DND-41 (cell line): ENCODE measurements around the gene PLD6.

Experiments used
- EZH2 ChIP-seq: IDR thresholded peaks from 3 replicates; pipeline ENCODE4 v1.6.1; 2012; ENCODE audit warnings: borderline replicate concordance, low read depth, mild to moderate bottlenecking, moderate library complexity, low read length, inconsistent platforms; ENCODE audit not compliant: severe bottlenecking
- TF ChIP-seq, protein P1 (sequence below): IDR thresholded peaks from 2 replicates; pipeline ENCODE4 v1.5.1; 2012; ENCODE audit warnings: borderline replicate concordance, low read length, moderate library complexity, mild to moderate bottlenecking; ENCODE audit not compliant: poor library complexity, severe bottlenecking; ENCODE audit errors: extremely low read depth

DNA sequence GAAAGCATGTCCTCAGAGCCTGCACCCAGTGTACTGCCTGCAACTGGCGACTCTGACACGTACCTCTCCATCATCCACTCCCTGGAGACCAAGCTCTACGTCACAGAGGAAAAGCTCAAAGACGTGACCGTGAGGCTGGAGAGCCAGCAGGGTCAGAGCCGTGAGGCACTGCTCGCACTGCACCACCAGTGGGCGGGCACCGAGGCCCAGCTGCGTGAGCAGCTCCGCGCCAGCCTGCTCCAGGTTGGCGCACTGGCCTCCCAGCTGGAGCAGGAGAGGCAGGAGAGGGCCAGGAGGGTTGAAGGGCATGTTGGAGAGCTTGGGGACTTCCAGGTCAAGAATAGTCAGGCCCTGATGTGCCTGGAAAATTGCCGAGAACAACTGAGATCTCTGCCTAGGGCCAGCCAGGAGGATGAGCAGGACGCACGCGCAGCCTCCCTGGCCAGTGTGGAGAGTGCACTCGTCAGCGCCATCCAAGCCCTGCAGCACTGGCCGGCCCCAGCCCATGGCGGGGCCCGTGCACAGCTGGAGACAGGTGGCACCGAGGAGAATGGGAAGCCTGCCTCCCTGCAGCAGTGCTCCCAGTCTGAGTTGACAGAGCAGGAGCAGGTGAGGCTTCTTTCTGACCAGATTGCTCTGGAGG is 40.3 kb downstream of the PLD6 start:
- TF ChIP-seq, protein P1, sequence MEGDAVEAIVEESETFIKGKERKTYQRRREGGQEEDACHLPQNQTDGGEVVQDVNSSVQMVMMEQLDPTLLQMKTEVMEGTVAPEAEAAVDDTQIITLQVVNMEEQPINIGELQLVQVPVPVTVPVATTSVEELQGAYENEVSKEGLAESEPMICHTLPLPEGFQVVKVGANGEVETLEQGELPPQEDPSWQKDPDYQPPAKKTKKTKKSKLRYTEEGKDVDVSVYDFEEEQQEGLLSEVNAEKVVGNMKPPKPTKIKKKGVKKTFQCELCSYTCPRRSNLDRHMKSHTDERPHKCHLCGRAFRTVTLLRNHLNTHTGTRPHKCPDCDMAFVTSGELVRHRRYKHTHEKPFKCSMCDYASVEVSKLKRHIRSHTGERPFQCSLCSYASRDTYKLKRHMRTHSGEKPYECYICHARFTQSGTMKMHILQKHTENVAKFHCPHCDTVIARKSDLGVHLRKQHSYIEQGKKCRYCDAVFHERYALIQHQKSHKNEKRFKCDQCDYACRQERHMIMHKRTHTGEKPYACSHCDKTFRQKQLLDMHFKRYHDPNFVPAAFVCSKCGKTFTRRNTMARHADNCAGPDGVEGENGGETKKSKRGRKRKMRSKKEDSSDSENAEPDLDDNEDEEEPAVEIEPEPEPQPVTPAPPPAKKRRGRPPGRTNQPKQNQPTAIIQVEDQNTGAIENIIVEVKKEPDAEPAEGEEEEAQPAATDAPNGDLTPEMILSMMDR: no peak
- TF ChIP-seq EZH2: no peak
